Measurements from ENCODE around the gene TNRC6A. TPM values are rescaled to one million over a fixed set of nuclear protein-coding genes. Genes with fewer than 3 reads are reported as not detected.
"Not testable (repeated sequence)": the region's sequence is repeated elsewhere in the genome, so short reads cannot be mapped to it uniquely, and the experiment has no call there.

Gene TNRC6A
- total RNA-seq, 1 donor from 2014 or later: 55.7 TPM

DNA sequence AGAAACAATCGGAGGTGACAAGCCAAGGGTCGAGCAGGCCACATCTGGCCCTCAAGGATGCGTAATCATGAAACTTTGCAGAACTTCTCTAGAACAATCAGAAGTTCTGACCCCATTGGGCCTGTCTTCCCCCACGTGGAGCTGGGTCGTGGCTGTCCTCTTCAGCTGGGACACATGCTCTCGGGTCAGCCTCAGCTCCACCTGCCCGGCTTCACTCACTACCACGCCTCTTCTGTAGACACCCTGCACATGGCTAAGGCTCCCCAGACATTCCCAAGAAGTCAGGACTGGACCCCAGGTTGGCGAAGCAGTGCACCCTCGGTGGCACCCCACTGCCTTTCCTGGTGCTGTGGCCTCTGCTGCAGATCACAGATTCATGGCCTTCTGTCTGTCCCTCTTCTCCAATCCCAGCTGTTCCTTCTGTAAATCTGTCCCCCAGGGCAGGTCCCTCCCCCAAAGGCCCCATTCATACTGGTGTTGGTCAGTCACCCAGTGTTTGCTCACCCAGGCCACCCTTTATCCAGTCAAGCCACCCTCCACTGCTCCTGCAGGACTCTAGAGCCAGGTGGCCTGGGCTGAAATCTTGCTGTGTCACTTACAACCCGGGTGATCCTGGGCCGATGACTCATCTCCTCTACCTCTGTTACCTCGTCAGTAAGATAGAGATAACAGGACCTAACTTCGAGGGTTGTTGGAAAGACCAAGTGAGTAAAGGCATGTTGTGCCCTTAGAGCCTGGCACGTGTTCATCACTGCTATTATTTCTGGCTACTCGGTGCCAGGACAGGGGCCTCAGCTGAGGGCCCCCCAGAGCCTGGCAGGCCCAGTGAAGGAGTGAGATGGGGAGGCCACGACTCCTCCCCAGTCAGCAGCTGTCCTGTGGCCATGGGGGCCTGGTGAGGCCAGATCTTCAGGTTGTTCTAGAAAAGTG is 114.9 kb downstream of the TNRC6A start:
- Histone ChIP-seq H3F3A (ENCODE audit: low read depth) (no peaks in the 10 kb centered on the region), H3K27ac (no peak overlapping the region), H3K4me3 (no peak overlapping the region), H3K4me1 (no peaks in the 10 kb centered on the region), H3K9me3 (ENCODE audit: low read depth) (no peaks in the 10 kb centered on the region), H3K36me3 (no peaks in the 10 kb centered on the region), H3K79me2 (ENCODE audit: low read depth) (no peaks in the 10 kb centered on the region), H4K20me1 (ENCODE audit: low read depth) (no peaks in the 10 kb centered on the region), H3K4me2 (no peak overlapping the region), H3K27me3 (no peaks in the 10 kb centered on the region), H2AFZ (replicated peaks) (no peak overlapping the region), H3K9ac (no peak overlapping the region)
- Mint-ChIP-seq H3K36me3 (no peaks in the 10 kb centered on the region), H3K27ac (no peak overlapping the region), H3K4me1 (no peaks in the 10 kb centered on the region), H3K27me3 (ENCODE audit: insufficient read depth, low read depth) (no peaks in the 10 kb centered on the region), H3K4me3 (no peak overlapping the region), H3K9me3 (no peaks in the 10 kb centered on the region)
- no peak for DNase-seq (ENCODE audit: low spot score)
- TF ChIP-seq EZH2 (IDR thresholded peaks at IDR 0.05) (no peak), EZH2phosphoT487 (IDR thresholded peaks at IDR 0.05) (no peak)
- TF ChIP-seq, protein P1, sequence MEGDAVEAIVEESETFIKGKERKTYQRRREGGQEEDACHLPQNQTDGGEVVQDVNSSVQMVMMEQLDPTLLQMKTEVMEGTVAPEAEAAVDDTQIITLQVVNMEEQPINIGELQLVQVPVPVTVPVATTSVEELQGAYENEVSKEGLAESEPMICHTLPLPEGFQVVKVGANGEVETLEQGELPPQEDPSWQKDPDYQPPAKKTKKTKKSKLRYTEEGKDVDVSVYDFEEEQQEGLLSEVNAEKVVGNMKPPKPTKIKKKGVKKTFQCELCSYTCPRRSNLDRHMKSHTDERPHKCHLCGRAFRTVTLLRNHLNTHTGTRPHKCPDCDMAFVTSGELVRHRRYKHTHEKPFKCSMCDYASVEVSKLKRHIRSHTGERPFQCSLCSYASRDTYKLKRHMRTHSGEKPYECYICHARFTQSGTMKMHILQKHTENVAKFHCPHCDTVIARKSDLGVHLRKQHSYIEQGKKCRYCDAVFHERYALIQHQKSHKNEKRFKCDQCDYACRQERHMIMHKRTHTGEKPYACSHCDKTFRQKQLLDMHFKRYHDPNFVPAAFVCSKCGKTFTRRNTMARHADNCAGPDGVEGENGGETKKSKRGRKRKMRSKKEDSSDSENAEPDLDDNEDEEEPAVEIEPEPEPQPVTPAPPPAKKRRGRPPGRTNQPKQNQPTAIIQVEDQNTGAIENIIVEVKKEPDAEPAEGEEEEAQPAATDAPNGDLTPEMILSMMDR (IDR thresholded peaks at IDR 0.05): no peak

GRCh38 chr16:24845031-24845365 is 115.5 kb downstream of the TNRC6A start:
- not testable (repeated sequence) for H3K9me3 Mint-ChIP-seq; H3F3A ChIP-seq (ENCODE audit: low read depth); H3K9me3 ChIP-seq (ENCODE audit: low read depth); H3K27me3 ChIP-seq; H3K27ac Mint-ChIP-seq; H3K79me2 ChIP-seq (ENCODE audit: low read depth); H3K4me1 ChIP-seq; H3K4me2 ChIP-seq; H3K9ac ChIP-seq; H3K36me3 ChIP-seq; DNase-seq (ENCODE audit: low spot score); H3K4me3 ChIP-seq; H3K4me3 Mint-ChIP-seq; H4K20me1 ChIP-seq (ENCODE audit: low read depth); H3K36me3 Mint-ChIP-seq; H3K4me1 Mint-ChIP-seq; H2AFZ ChIP-seq (replicated peaks); H3K27ac ChIP-seq; H3K27me3 Mint-ChIP-seq (ENCODE audit: insufficient read depth, low read depth)

DNA sequence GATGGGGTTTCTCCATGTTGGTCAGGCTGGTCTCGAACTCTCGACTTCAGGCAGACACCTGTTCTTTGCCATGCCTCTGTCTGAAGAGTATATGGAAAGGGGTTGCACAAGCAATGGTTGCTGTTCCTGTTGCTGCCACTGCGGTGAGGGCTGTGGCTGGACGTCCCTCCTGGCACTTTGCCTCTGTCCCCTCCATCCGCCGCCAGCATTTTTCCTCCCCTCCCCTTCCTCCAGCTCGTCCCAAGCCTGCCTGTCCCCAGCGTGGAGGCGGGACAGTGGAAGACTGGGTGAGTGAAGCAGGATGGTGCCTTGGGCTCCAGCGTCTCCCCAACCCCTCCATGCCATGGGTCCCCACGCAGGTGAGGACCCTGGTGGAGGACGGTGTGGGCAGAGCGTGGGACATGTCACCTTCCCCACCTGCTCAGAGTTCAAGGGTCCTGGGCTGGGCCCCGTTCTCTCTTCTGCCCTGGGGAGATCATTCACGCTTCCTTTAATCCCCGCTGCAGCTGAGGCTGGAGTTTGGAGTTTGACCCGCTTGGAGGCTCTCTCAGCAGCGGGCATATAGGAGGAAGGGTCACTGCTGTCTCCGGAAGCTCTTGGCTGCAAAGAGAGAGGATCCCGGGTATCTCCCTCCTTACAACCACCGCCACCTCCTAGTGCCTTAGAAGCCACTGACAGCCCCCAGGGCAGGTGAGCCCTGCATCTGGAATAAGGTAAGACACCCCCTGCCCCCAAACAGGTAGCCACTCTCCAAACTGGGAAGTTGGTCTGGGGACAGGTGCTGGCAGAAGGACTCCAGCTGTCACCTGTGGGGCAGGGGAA is 116.5 kb downstream of the TNRC6A start, which contains the start of gene SLC5A11:
TSS of gene SLC5A11 (plus strand) at position 238 of the 822 bp plus-strand sequence. CDS start 12,681 bp downstream, outside the sequence.
- no peaks in the 10 kb centered on the region for H3K27me3 ChIP-seq
- H3K36me3 ChIP-seq: no peaks in the 10 kb centered on the region
- H3K27me3 Mint-ChIP-seq (ENCODE audit: insufficient read depth, low read depth): peaks cover 3% of the 10 kb centered on the region
- no peaks in the 10 kb centered on the region for H3K4me1 Mint-ChIP-seq
- H3K4me3 ChIP-seq: no peak within 1 kb of the TSS
- TF ChIP-seq EZH2 (IDR thresholded peaks at IDR 0.05) (no peak), EZH2phosphoT487 (IDR thresholded peaks at IDR 0.05) (no peak)
- TF ChIP-seq, protein P1 (IDR thresholded peaks at IDR 0.05): no peak
- H3K9me3 Mint-ChIP-seq: no peaks in the 10 kb centered on the region
- H3K36me3 Mint-ChIP-seq: no peaks in the 10 kb centered on the region
- H3K9me3 ChIP-seq (ENCODE audit: low read depth): no peaks in the 10 kb centered on the region
- no peak within 1 kb of the TSS for H3K4me2 ChIP-seq
- no peak for DNase-seq (ENCODE audit: low spot score)
- H3K4me3 Mint-ChIP-seq: no peak within 1 kb of the TSS
- no peak within 1 kb of the TSS for H3K9ac ChIP-seq
- no peaks in the 10 kb centered on the region for H3F3A ChIP-seq (ENCODE audit: low read depth)
- no peaks in the 10 kb centered on the region for H3K4me1 ChIP-seq
- no peaks in the 10 kb centered on the region for H4K20me1 ChIP-seq (ENCODE audit: low read depth)
- H2AFZ ChIP-seq (replicated peaks): no peak within 1 kb of the TSS
- H3K27ac ChIP-seq: no peak within 1 kb of the TSS
- H3K27ac Mint-ChIP-seq: no peak within 1 kb of the TSS
- H3K79me2 ChIP-seq (ENCODE audit: low read depth): no peaks in the 10 kb centered on the region
